HUES48 (cell line): ENCODE measurements around the gene GCNT2.

Experiments used
- H3K27ac ChIP-seq: one replicate; pipeline ENCODE4 v1.7.0; 2013; ENCODE audit warnings: low read depth, low read length, inconsistent platforms
- H3K27me3 ChIP-seq: 2 replicates; pipeline ENCODE4 v1.6.1; 2013; ENCODE audit warnings: mild to moderate bottlenecking, low read length; ENCODE audit not compliant: control insufficient read depth, insufficient read depth
- H3K36me3 ChIP-seq: 2 replicates; pipeline ENCODE4 v1.6.1; 2013; ENCODE audit warnings: low read length; ENCODE audit not compliant: control insufficient read depth, insufficient read depth
- H3K4me1 ChIP-seq: 2 replicates; pipeline ENCODE4 v1.6.1; 2013; ENCODE audit warnings: mild to moderate bottlenecking, low read length; ENCODE audit not compliant: control insufficient read depth, insufficient read depth
- H3K4me3 ChIP-seq: 2 replicates; pipeline ENCODE4 v1.5.1; 2013; ENCODE audit warnings: mild to moderate bottlenecking, low read depth, low read length
- H3K9ac ChIP-seq: 2 replicates; pipeline ENCODE4 v1.6.1; 2013; ENCODE audit warnings: mild to moderate bottlenecking, low read depth, low read length, moderate library complexity
- H3K9me3 ChIP-seq: 2 replicates; pipeline ENCODE4 v1.6.1; 2013; ENCODE audit warnings: low read length; ENCODE audit not compliant: control insufficient read depth, insufficient read depth

Gene GCNT2

DNA sequence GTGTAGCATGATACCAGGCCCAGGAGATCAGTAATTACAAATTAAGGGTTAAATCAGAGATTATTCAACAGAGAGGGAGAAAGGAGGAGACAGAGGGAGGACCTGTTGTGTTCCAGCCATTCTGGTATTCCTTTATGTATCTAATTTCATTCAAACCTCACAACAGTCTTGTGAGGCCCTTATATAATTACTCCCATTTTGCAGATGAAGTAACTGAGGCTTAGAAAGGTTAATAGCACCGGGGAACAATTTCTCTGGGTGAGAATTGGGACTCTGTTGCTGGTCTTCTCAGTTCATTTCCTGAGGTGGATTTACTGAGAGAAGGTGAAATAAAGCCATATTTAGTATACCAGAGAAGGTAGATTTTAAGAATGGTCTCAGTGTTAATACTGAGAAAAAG lies 106.6 kb downstream of the GCNT2 start:
- Histone ChIP-seq H3K4me3 (no peak overlapping the region), H3K9ac (no peak overlapping the region), H3K4me1 (no peaks in the 10 kb centered on the region), H3K27ac (no peak overlapping the region), H3K27me3 (no peaks in the 10 kb centered on the region), H3K9me3 (no peaks in the 10 kb centered on the region), H3K36me3 (peaks cover 54% of the 10 kb centered on the region)

DNA sequence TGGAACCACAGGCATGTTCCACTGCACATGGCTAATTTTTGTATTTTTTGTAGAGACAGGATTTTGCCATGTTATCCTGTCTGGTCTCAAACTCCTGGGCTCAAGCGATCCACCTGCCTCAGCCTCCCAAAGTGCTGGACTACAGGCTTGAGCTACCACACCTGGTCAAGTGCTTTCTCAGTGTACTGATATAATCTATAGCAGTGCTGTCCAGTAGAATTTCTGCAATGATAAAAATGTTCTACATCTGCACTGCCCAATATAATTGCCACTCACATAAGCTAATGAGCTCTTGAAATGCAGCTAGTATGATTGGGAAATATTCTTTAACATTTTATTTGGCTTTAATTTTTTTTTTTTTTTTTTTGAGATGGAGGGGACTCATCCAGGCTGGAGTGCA lies 109.0 kb downstream of the GCNT2 start:
- Histone ChIP-seq H3K9me3 (no peaks in the 10 kb centered on the region), H3K4me1 (peaks cover 7% of the 10 kb centered on the region; the same call in 1 of the 2 replicates), H3K4me3 (no peak overlapping the region), H3K9ac (no peak overlapping the region), H3K27ac (no peak overlapping the region), H3K36me3 (peaks cover 33% of the 10 kb centered on the region), H3K27me3 (no peaks in the 10 kb centered on the region)

DNA sequence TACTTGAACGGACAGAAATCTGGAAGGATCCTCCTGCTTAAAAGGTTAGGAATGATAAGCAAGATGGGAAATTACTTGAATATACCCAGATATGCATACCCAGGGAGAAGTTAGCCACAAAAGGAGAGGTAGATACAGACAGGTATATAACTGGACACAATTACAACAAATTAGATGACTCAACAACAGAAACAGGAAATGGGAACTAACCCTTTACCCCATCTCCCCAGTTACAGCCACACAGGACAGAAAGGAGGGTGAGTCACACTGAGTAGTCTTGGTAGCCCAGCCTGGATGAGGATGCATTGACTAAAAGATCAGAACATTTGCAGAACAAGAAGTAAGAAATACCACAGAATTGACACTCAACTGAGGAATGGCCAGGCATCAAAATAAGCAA lies 112.1 kb downstream of the GCNT2 start:
- H3K4me1 ChIP-seq = peaks cover 7% of the 10 kb centered on the region; the same call in 1 of the 2 replicates
- no peaks in the 10 kb centered on the region for H3K27me3 ChIP-seq
- no peak overlapping the region for H3K4me3 ChIP-seq
- no peaks in the 10 kb centered on the region for H3K9me3 ChIP-seq
- peak overlapping the region; percentile 71 for H3K27ac ChIP-seq
- H3K9ac ChIP-seq = no peak overlapping the region
- 0 out of 2 replicates have a peak, but pooled peaks cover 3% of the 10 kb centered on the region for H3K36me3 ChIP-seq

DNA sequence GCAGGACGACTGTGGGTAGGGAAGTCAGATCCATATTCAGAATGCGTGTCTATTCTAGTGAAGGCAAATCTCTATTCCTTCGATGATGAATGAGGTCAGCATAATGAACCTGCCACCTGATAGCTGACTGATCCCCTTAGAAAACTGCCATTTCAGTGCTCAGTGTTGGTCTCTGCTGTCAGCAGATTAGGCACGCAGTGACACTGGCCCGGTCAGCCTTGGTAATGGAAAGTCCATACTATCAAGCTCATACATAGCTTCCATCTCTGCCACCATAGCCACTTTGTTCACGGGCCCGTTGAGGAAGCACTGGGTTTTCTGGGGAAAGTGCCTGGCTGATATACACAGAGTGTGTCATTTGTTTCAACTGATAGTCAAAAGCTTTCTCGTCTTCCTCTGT lies 119.3 kb downstream of the GCNT2 start:
- Histone ChIP-seq H3K27ac (no peak overlapping the region), H3K4me1 (no peaks in the 10 kb centered on the region), H3K36me3 (no peaks in the 10 kb centered on the region), H3K4me3 (no peak overlapping the region), H3K27me3 (no peaks in the 10 kb centered on the region), H3K9ac (no peak overlapping the region), H3K9me3 (no peaks in the 10 kb centered on the region)

DNA sequence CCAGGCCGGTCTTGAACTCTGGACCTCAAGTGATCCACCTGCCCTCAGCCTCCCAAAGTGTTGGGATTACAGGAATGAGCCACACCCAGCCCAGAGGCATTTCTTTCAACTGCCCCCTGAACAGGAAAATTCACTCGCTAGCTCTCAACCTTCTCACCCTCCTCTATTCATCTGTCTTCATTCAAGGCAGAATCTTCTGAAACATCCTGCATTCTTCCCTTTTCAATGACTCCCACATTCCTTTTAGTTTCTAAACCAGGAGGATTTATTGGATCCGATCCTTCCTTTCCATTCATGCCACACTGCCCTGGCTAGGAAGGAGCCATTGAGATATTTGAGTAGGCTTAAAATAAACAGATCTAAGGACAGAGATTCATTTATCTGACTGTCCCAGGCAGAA lies 120.4 kb downstream of the GCNT2 start:
- Histone ChIP-seq H3K4me3 (no peak overlapping the region), H3K4me1 (no peaks in the 10 kb centered on the region), H3K27ac (no peak overlapping the region), H3K27me3 (no peaks in the 10 kb centered on the region), H3K36me3 (no peaks in the 10 kb centered on the region), H3K9ac (no peak overlapping the region), H3K9me3 (no peaks in the 10 kb centered on the region)

DNA sequence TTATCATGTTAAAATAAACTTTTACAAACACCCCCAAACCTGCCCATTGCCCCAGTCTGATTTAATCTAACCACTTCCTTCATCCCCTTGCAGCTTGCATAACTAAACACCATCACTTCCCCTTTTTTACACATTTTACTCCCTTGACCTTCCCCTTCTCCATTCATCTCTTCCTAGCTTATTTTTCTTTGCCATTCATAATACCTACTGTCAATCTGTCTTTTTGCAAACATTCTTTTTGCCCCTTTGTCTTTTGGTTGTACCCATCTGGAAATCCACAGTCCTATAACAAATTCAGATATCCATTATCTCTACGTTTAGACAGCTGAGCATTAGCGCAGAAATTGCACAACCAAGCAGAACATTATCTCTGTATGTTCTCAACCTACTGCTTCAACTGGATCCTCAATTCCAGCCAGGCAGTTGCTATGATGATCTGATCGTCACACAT lies 122.1 kb downstream of the GCNT2 start:
- Histone ChIP-seq H3K36me3 (no peaks in the 10 kb centered on the region), H3K4me3 (no peak overlapping the region), H3K27ac (no peak overlapping the region), H3K4me1 (no peaks in the 10 kb centered on the region), H3K9ac (no peak overlapping the region), H3K27me3 (no peaks in the 10 kb centered on the region), H3K9me3 (no peaks in the 10 kb centered on the region)

DNA sequence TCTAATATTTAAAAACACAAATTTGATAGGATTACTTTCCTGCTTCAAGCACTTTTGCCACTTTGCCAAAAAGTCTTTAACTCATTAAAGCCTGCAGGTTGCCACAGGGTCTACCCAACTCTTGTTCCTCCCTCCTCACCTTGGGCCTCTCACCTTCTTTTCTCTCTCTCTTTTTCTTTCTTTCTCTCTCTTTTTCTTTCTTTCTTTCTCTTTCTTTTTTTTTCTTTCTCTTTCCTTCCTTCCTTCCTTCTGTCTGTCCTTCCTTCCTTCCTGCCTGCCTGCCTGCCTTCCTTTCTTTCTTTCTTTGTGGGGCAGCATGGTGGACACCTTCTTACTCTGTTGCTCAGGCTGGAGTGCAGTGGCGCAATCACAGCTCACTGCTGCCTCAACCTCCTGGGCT lies 123.1 kb downstream of the GCNT2 start:
- no peaks in the 10 kb centered on the region for H3K4me1 ChIP-seq
- H3K36me3 ChIP-seq = no peaks in the 10 kb centered on the region
- no peaks in the 10 kb centered on the region for H3K27me3 ChIP-seq
- no peaks in the 10 kb centered on the region for H3K9me3 ChIP-seq
- H3K27ac ChIP-seq = no peak overlapping the region
- H3K4me3 ChIP-seq = no peak overlapping the region
- H3K9ac ChIP-seq = no peak overlapping the region

DNA sequence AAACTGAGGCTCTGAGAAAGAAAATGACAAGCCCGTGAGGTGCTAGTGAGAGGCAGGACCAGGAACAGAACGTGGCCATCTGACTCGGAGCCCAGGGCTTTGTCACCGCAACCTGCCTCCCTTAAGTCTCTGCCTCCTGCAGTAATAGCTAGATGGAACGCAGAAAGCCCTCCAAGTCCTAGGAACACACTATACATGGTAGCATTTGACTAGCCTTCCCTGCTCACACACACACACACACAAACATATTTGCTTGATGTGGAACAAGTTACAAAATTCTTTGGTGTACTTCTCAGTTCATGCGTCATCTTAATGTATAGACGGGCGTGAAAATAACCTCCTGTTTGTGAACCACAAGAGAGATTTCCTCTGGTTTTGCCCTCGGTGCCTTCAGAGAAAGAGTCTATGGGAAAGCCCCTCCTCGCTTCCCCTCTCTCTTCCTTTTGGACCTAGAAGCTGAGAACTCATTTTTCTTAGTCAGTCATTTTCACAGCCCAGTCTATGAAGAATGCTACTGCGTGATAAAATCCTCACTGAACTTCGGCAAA lies 134.4 kb downstream of the GCNT2 start:
- no peaks in the 10 kb centered on the region for H3K9me3 ChIP-seq
- no peak overlapping the region for H3K9ac ChIP-seq
- no peaks in the 10 kb centered on the region for H3K36me3 ChIP-seq
- H3K4me1 ChIP-seq = no peaks in the 10 kb centered on the region
- no peak overlapping the region for H3K27ac ChIP-seq
- no peak overlapping the region for H3K4me3 ChIP-seq
- no peaks in the 10 kb centered on the region for H3K27me3 ChIP-seq

DNA sequence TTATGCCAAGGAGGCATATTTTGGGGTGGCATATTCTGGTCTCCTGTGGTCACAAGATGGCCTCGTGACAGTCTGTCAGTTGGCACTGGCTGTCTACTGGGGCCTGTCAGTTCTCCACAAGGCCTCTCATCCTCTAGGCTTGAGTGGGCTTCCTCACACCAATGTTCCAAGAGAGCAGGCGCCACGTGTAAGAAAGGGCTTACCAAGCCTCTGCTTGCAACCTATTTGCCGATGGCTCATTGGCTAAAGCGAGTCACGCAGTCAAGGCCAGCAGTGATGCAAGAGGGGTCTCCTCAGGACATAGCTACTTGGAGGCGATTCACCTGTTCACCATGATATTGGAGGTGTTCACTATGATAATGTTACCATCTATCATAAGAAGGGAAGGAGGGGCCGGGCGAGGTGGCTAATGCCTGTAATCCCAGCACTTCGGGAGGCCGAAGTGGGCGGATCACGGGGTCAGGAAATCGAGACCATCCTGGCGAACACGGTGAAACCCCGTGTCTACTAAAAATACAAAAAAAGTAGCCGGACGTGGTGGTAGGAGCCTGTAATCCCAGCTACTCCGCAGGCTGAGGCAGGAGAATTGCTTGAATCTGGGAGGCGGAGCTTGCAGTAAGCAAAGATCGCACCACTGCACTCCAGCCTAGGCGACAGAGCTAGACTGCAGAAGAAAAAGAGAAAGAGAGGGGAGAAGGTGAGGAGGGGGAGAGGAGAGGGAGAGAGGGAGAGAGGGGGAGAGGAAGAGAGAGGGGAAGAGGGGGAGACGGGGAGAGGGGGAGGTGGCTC lies 138.0 kb downstream of the GCNT2 start:
- Histone ChIP-seq H3K27ac (no peak overlapping the region), H3K9ac (no peak overlapping the region), H3K4me3 (no peak overlapping the region; the same call in 1 of the 2 replicates), H3K27me3 (no peaks in the 10 kb centered on the region), H3K36me3 (no peaks in the 10 kb centered on the region), H3K9me3 (no peaks in the 10 kb centered on the region), H3K4me1 (no peaks in the 10 kb centered on the region)

DNA sequence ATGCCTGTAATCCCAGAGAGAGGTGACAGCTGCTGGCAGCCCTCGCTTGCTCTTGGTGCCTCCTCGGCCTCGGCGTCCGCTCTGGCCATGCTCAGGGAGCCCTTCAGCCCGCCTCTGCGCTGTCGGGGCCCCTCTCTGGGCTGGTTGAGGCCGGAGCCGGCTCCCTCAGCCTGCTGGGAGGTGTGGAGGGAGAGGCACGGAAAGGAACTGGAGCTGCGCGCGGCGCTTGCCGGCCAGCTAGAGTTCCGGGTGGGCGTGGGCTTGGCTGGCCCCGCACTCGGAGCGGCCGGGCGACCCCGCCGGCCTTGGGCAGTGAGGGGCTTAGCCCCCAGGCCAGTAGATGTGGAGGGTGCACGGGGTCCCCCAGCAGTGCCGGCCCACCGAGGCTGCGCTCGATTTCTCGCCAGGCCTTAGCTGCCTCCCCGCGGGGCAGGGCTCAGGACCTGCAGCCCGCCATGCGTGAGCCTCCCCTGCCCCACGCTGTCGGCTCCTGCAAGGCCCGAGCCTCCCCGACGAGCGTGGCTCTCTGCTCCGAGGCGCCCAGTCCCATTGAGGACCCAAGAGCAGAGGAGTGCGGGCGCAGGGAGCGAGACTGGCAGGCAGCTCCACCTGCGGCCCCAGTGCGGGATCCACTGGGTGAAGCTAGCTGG lies 138.7 kb downstream of the GCNT2 start:
- Histone ChIP-seq H3K4me3 (no peak overlapping the region; the same call in 1 of the 2 replicates), H3K27ac (no peak overlapping the region), H3K9ac (no peak overlapping the region), H3K9me3 (no peaks in the 10 kb centered on the region), H3K4me1 (no peaks in the 10 kb centered on the region), H3K27me3 (no peaks in the 10 kb centered on the region), H3K36me3 (no peaks in the 10 kb centered on the region)
